ENCODE data around the gene SLC2A4. TPM values are rescaled to one million over a fixed set of nuclear protein-coding genes. Genes with fewer than 3 reads are reported as not detected.
"Not testable (repeated sequence)": the region's sequence is repeated elsewhere in the genome, so short reads cannot be mapped to it uniquely, and the experiment has no call there.

Gene SLC2A4
- total and polyA plus RNA-seq, 2 experiments from 2014 or later: 6.3 to 13.6 TPM

DNA sequence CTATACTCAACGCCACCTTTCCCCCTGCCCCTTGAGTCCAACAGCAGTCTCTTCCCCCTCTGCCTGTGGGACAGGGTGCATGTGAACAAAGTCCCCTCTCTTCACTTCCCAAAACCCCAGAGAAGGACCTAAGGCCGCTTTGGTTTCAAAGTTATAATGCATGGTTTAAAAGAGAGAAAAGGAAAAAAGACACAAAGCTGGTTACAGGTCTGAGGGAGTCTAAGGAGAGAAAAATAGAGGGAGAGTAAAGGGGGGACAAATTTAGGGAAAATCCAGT, 38.1 kb upstream of the SLC2A4 start:
- Histone ChIP-seq H3K9me2 (ENCODE audit: insufficient read depth) (no peaks in the 10 kb centered on the region), H3K4me2 (peak overlapping the region; percentile 81), H3K27ac (ENCODE audit: low read depth) (peak overlapping the region; percentile 76), H3K79me2 (replicated peaks; ENCODE audit: insufficient read depth) (peaks cover 44% of the 10 kb centered on the region), H4K20me1 (replicated peaks; ENCODE audit: insufficient read depth) (peaks cover 6% of the 10 kb centered on the region; the same call in 1 of the 2 replicates), H3K36me3 (ENCODE audit: insufficient read depth) (peaks cover 16% of the 10 kb centered on the region; the same call in 1 of the 2 replicates), H3K27me3 (ENCODE audit: insufficient read depth) (no peaks in the 10 kb centered on the region), H3K4me3 (peak overlapping the region; percentile 78), H3F3A (replicated peaks; ENCODE audit: low read depth) (peaks cover 27% of the 10 kb centered on the region), H3K4me1 (ENCODE audit: insufficient read depth) (peaks cover 20% of the 10 kb centered on the region), H2AFZ (no peak overlapping the region)
- H3K4me1 Mint-ChIP-seq: peaks cover 37% of the 10 kb centered on the region
- no peak for DNase-seq (ENCODE audit: low spot score)
- peak overlapping the region; percentile 87 for H3K4me3 Mint-ChIP-seq
- H3K27me3 Mint-ChIP-seq (ENCODE audit: insufficient read depth, low read depth, poor library complexity): peaks cover 22% of the 10 kb centered on the region
- no peak for TF ChIP-seq EZH2 (IDR thresholded peaks at IDR 0.05; ENCODE audit: low read depth, unreplicated experiment)
- peaks cover 50% of the 10 kb centered on the region for H3K36me3 Mint-ChIP-seq (ENCODE audit: low read depth)
- no peak for ATAC-seq
- H3K9me3 Mint-ChIP-seq: no peaks in the 10 kb centered on the region; the same call in 1 of the 3 replicates
- peak overlapping the region; percentile 89 for H3K27ac Mint-ChIP-seq

- H2AFZ ChIP-seq; H3K9me2 ChIP-seq (ENCODE audit: insufficient read depth); H3K27ac Mint-ChIP-seq; H3K27me3 ChIP-seq (ENCODE audit: insufficient read depth); H4K20me1 ChIP-seq (replicated peaks; ENCODE audit: insufficient read depth); H3K4me3 ChIP-seq; ATAC-seq; DNase-seq (ENCODE audit: low spot score); H3K9me3 Mint-ChIP-seq; H3K4me2 ChIP-seq: not testable (repeated sequence)
- peaks cover 19% of the 10 kb centered on the region for H3K27me3 Mint-ChIP-seq (ENCODE audit: insufficient read depth, low read depth, poor library complexity)
- peaks cover 23% of the 10 kb centered on the region for H3K4me1 ChIP-seq (ENCODE audit: insufficient read depth)
- peaks cover 16% of the 10 kb centered on the region; the same call in 1 of the 2 replicates for H3K36me3 ChIP-seq (ENCODE audit: insufficient read depth)
- H3F3A ChIP-seq (replicated peaks; ENCODE audit: low read depth): peaks cover 27% of the 10 kb centered on the region
- peaks cover 45% of the 10 kb centered on the region for H3K79me2 ChIP-seq (replicated peaks; ENCODE audit: insufficient read depth)
- H3K27ac ChIP-seq (ENCODE audit: low read depth): peak overlapping the region; percentile 76; the same call in 1 of the 2 replicates
- H3K4me3 Mint-ChIP-seq: peak overlapping the region; percentile 87; the same call in 1 of the 3 replicates
- H3K4me1 Mint-ChIP-seq: peaks cover 40% of the 10 kb centered on the region
- H3K36me3 Mint-ChIP-seq (ENCODE audit: low read depth): peaks cover 50% of the 10 kb centered on the region
These were observed 37.7 kb upstream of the SLC2A4 start for GRCh38 chr17:7243838-7244237.

GRCh38 chr17:7246779-7247178, 34.7 kb upstream of the SLC2A4 start:
- Histone ChIP-seq H3K4me1 (ENCODE audit: insufficient read depth) (peaks cover 28% of the 10 kb centered on the region), H3K27ac (ENCODE audit: low read depth) (peak overlapping the region; percentile 79), H3K4me3 (0 out of 2 replicates have a peak overlapping the region, but pooled peaks have one; percentile 17), H3K4me2 (0 out of 2 replicates have a peak overlapping the region, but pooled peaks have one; percentile 43), H4K20me1 (replicated peaks; ENCODE audit: insufficient read depth) (peaks cover 21% of the 10 kb centered on the region), H2AFZ (no peak overlapping the region), H3K27me3 (ENCODE audit: insufficient read depth) (no peaks in the 10 kb centered on the region), H3F3A (replicated peaks; ENCODE audit: low read depth) (peaks cover 26% of the 10 kb centered on the region), H3K79me2 (replicated peaks; ENCODE audit: insufficient read depth) (peaks cover 52% of the 10 kb centered on the region), H3K36me3 (ENCODE audit: insufficient read depth) (peaks cover 10% of the 10 kb centered on the region; the same call in 1 of the 2 replicates), H3K9me2 (ENCODE audit: insufficient read depth) (no peaks in the 10 kb centered on the region)
- peaks cover 3% of the 10 kb centered on the region; the same call in 1 of the 3 replicates for H3K9me3 Mint-ChIP-seq
- peaks cover 35% of the 10 kb centered on the region for H3K4me1 Mint-ChIP-seq
- peaks cover 15% of the 10 kb centered on the region for H3K27me3 Mint-ChIP-seq (ENCODE audit: insufficient read depth, low read depth, poor library complexity)
- ATAC-seq (no peak), DNase-seq (ENCODE audit: low spot score) (no peak)
- peaks cover 37% of the 10 kb centered on the region for H3K36me3 Mint-ChIP-seq (ENCODE audit: low read depth)
- peak overlapping the region; percentile 20; the same call in 1 of the 3 replicates for H3K4me3 Mint-ChIP-seq
- H3K27ac Mint-ChIP-seq: peak overlapping the region; percentile 76
- TF ChIP-seq, protein P1, sequence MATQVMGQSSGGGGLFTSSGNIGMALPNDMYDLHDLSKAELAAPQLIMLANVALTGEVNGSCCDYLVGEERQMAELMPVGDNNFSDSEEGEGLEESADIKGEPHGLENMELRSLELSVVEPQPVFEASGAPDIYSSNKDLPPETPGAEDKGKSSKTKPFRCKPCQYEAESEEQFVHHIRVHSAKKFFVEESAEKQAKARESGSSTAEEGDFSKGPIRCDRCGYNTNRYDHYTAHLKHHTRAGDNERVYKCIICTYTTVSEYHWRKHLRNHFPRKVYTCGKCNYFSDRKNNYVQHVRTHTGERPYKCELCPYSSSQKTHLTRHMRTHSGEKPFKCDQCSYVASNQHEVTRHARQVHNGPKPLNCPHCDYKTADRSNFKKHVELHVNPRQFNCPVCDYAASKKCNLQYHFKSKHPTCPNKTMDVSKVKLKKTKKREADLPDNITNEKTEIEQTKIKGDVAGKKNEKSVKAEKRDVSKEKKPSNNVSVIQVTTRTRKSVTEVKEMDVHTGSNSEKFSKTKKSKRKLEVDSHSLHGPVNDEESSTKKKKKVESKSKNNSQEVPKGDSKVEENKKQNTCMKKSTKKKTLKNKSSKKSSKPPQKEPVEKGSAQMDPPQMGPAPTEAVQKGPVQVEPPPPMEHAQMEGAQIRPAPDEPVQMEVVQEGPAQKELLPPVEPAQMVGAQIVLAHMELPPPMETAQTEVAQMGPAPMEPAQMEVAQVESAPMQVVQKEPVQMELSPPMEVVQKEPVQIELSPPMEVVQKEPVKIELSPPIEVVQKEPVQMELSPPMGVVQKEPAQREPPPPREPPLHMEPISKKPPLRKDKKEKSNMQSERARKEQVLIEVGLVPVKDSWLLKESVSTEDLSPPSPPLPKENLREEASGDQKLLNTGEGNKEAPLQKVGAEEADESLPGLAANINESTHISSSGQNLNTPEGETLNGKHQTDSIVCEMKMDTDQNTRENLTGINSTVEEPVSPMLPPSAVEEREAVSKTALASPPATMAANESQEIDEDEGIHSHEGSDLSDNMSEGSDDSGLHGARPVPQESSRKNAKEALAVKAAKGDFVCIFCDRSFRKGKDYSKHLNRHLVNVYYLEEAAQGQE (IDR thresholded peaks at IDR 0.05; ENCODE audit: unreplicated experiment): no peak
- TF ChIP-seq, protein P2, sequence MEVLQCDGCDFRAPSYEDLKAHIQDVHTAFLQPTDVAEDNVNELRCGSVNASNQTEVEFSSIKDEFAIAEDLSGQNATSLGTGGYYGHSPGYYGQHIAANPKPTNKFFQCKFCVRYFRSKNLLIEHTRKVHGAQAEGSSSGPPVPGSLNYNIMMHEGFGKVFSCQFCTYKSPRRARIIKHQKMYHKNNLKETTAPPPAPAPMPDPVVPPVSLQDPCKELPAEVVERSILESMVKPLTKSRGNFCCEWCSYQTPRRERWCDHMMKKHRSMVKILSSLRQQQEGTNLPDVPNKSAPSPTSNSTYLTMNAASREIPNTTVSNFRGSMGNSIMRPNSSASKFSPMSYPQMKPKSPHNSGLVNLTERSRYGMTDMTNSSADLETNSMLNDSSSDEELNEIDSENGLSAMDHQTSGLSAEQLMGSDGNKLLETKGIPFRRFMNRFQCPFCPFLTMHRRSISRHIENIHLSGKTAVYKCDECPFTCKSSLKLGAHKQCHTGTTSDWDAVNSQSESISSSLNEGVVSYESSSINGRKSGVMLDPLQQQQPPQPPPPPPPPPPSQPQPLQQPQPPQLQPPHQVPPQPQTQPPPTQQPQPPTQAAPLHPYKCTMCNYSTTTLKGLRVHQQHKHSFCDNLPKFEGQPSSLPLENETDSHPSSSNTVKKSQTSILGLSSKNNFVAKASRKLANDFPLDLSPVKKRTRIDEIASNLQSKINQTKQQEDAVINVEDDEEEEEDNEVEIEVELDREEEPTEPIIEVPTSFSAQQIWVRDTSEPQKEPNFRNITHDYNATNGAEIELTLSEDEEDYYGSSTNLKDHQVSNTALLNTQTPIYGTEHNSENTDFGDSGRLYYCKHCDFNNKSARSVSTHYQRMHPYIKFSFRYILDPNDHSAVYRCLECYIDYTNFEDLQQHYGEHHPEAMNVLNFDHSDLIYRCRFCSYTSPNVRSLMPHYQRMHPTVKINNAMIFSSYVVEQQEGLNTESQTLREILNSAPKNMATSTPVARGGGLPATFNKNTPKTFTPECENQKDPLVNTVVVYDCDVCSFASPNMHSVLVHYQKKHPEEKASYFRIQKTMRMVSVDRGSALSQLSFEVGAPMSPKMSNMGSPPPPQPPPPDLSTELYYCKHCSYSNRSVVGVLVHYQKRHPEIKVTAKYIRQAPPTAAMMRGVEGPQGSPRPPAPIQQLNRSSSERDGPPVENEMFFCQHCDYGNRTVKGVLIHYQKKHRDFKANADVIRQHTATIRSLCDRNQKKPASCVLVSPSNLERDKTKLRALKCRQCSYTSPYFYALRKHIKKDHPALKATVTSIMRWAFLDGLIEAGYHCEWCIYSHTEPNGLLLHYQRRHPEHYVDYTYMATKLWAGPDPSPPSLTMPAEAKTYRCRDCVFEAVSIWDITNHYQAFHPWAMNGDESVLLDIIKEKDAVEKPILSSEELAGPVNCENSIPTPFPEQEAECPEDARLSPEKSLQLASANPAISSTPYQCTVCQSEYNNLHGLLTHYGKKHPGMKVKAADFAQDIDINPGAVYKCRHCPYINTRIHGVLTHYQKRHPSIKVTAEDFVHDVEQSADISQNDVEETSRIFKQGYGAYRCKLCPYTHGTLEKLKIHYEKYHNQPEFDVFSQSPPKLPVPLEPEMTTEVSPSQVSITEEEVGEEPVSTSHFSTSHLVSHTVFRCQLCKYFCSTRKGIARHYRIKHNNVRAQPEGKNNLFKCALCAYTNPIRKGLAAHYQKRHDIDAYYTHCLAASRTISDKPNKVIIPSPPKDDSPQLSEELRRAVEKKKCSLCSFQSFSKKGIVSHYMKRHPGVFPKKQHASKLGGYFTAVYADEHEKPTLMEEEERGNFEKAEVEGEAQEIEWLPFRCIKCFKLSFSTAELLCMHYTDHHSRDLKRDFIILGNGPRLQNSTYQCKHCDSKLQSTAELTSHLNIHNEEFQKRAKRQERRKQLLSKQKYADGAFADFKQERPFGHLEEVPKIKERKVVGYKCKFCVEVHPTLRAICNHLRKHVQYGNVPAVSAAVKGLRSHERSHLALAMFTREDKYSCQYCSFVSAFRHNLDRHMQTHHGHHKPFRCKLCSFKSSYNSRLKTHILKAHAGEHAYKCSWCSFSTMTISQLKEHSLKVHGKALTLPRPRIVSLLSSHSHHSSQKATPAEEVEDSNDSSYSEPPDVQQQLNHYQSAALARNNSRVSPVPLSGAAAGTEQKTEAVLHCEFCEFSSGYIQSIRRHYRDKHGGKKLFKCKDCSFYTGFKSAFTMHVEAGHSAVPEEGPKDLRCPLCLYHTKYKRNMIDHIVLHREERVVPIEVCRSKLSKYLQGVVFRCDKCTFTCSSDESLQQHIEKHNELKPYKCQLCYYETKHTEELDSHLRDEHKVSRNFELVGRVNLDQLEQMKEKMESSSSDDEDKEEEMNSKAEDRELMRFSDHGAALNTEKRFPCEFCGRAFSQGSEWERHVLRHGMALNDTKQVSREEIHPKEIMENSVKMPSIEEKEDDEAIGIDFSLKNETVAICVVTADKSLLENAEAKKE (CRISPR knock-in tag; IDR thresholded peaks at IDR 0.05): no peak
- TF ChIP-seq CREB1 (CRISPR knock-in tag; IDR thresholded peaks at IDR 0.05; ENCODE audit: low read depth): no peak
- no peak for TF ChIP-seq EZH2 (IDR thresholded peaks at IDR 0.05; ENCODE audit: low read depth, unreplicated experiment)
- no peak for TF ChIP-seq EZH2phosphoT487 (IDR thresholded peaks at IDR 0.05; ENCODE audit: unreplicated experiment)

All from GM23338 (cell line).